ENCODE data around the gene GTF2F2.

DNA sequence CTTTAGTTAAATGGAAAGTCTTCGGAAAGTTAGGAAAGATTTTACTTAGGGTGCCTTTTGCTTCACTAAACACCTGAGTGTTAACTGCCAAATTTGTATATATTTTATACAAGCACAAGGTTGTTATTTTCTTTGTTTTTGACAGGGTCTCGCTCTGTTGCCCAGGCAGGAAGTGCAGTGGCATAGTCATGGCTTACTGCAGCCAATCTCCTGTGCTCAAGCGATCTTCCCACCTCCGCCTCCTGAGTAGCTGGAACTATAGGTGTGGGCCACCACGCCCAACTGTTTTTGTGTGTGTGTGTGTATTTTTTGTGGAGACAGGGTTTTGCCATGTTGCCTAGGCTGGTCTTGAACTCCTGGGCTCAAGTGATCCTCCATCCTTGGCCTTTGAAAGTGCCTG is 64.4 kb downstream of the GTF2F2 start:
- TF ChIP-seq POLR2AphosphoS5 (IDR thresholded peaks at IDR 0.05) = no peak
- TF ChIP-seq, protein P1, sequence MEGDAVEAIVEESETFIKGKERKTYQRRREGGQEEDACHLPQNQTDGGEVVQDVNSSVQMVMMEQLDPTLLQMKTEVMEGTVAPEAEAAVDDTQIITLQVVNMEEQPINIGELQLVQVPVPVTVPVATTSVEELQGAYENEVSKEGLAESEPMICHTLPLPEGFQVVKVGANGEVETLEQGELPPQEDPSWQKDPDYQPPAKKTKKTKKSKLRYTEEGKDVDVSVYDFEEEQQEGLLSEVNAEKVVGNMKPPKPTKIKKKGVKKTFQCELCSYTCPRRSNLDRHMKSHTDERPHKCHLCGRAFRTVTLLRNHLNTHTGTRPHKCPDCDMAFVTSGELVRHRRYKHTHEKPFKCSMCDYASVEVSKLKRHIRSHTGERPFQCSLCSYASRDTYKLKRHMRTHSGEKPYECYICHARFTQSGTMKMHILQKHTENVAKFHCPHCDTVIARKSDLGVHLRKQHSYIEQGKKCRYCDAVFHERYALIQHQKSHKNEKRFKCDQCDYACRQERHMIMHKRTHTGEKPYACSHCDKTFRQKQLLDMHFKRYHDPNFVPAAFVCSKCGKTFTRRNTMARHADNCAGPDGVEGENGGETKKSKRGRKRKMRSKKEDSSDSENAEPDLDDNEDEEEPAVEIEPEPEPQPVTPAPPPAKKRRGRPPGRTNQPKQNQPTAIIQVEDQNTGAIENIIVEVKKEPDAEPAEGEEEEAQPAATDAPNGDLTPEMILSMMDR (IDR thresholded peaks at IDR 0.05 in 8 of 11, conservative IDR thresholded peaks at IDR 0.05 in 3 of 11) = no peak

All from spleen (tissue), 7 donors.